Measurements from ENCODE around the gene S1PR4. TPM values are rescaled to one million over a fixed set of nuclear protein-coding genes. Genes with fewer than 3 reads are reported as not detected.

Gene S1PR4
- total and polyA plus RNA-seq, 2 experiments from 2014 or later = 0.24 TPM; not detected in 1

DNA sequence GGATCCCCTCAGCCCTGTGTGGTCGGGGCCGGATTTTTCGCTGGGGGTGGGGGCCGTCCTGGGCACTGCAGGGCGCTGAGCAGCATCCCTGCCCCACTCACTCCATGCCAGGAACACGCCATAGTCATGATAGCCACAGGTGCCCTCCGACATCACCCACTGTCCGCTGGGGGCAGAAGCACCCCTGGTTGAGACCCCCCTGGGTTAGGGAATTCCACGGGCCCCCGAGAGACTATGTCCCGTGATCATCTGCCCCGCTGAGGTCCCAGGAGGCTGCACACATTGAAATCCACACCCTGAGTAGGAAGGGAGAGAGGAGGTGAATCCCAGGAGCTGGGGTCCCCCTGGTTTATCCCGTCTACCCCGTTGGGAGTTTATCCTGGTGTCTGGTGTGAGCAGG lies 23.3 kb downstream of the S1PR4 start:
- H3K4me1 ChIP-seq (ENCODE audit: insufficient read depth) = no peaks in the 10 kb centered on the region
- H3F3A ChIP-seq (replicated peaks; ENCODE audit: low read depth) = no peaks in the 10 kb centered on the region
- no peak for DNase-seq (ENCODE audit: low spot score)
- H4K20me1 ChIP-seq (replicated peaks; ENCODE audit: insufficient read depth) = no peaks in the 10 kb centered on the region; the same call in 1 of the 2 replicates
- Mint-ChIP-seq H3K27me3 (ENCODE audit: insufficient read depth, low read depth, poor library complexity) (peaks cover 9% of the 10 kb centered on the region), H3K9me3 (no peaks in the 10 kb centered on the region), H3K27ac (no peak overlapping the region), H3K4me1 (no peaks in the 10 kb centered on the region), H3K4me3 (no peak overlapping the region), H3K36me3 (ENCODE audit: low read depth) (peaks cover 12% of the 10 kb centered on the region)
- no peaks in the 10 kb centered on the region for H3K79me2 ChIP-seq (replicated peaks; ENCODE audit: insufficient read depth)
- H3K27ac ChIP-seq (ENCODE audit: low read depth) = no peak overlapping the region
- no peak for ATAC-seq
- no peaks in the 10 kb centered on the region for H3K9me2 ChIP-seq (ENCODE audit: insufficient read depth)
- no peaks in the 10 kb centered on the region for H3K27me3 ChIP-seq (ENCODE audit: insufficient read depth)
- no peak overlapping the region for H3K4me3 ChIP-seq
- TF ChIP-seq CREB1 (CRISPR knock-in tag; IDR thresholded peaks at IDR 0.05; ENCODE audit: low read depth) (no peak), JUNB (IDR thresholded peaks at IDR 0.05; ENCODE audit: unreplicated experiment) (no peak), NANOG (IDR thresholded peaks at IDR 0.05; ENCODE audit: borderline replicate concordance) (no peak), ZNF114 (CRISPR knock-in tag; IDR thresholded peaks at IDR 0.05) (no peak)
- TF ChIP-seq, protein P1, sequence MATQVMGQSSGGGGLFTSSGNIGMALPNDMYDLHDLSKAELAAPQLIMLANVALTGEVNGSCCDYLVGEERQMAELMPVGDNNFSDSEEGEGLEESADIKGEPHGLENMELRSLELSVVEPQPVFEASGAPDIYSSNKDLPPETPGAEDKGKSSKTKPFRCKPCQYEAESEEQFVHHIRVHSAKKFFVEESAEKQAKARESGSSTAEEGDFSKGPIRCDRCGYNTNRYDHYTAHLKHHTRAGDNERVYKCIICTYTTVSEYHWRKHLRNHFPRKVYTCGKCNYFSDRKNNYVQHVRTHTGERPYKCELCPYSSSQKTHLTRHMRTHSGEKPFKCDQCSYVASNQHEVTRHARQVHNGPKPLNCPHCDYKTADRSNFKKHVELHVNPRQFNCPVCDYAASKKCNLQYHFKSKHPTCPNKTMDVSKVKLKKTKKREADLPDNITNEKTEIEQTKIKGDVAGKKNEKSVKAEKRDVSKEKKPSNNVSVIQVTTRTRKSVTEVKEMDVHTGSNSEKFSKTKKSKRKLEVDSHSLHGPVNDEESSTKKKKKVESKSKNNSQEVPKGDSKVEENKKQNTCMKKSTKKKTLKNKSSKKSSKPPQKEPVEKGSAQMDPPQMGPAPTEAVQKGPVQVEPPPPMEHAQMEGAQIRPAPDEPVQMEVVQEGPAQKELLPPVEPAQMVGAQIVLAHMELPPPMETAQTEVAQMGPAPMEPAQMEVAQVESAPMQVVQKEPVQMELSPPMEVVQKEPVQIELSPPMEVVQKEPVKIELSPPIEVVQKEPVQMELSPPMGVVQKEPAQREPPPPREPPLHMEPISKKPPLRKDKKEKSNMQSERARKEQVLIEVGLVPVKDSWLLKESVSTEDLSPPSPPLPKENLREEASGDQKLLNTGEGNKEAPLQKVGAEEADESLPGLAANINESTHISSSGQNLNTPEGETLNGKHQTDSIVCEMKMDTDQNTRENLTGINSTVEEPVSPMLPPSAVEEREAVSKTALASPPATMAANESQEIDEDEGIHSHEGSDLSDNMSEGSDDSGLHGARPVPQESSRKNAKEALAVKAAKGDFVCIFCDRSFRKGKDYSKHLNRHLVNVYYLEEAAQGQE (IDR thresholded peaks at IDR 0.05; ENCODE audit: unreplicated experiment) = no peak
- TF ChIP-seq, protein P2, sequence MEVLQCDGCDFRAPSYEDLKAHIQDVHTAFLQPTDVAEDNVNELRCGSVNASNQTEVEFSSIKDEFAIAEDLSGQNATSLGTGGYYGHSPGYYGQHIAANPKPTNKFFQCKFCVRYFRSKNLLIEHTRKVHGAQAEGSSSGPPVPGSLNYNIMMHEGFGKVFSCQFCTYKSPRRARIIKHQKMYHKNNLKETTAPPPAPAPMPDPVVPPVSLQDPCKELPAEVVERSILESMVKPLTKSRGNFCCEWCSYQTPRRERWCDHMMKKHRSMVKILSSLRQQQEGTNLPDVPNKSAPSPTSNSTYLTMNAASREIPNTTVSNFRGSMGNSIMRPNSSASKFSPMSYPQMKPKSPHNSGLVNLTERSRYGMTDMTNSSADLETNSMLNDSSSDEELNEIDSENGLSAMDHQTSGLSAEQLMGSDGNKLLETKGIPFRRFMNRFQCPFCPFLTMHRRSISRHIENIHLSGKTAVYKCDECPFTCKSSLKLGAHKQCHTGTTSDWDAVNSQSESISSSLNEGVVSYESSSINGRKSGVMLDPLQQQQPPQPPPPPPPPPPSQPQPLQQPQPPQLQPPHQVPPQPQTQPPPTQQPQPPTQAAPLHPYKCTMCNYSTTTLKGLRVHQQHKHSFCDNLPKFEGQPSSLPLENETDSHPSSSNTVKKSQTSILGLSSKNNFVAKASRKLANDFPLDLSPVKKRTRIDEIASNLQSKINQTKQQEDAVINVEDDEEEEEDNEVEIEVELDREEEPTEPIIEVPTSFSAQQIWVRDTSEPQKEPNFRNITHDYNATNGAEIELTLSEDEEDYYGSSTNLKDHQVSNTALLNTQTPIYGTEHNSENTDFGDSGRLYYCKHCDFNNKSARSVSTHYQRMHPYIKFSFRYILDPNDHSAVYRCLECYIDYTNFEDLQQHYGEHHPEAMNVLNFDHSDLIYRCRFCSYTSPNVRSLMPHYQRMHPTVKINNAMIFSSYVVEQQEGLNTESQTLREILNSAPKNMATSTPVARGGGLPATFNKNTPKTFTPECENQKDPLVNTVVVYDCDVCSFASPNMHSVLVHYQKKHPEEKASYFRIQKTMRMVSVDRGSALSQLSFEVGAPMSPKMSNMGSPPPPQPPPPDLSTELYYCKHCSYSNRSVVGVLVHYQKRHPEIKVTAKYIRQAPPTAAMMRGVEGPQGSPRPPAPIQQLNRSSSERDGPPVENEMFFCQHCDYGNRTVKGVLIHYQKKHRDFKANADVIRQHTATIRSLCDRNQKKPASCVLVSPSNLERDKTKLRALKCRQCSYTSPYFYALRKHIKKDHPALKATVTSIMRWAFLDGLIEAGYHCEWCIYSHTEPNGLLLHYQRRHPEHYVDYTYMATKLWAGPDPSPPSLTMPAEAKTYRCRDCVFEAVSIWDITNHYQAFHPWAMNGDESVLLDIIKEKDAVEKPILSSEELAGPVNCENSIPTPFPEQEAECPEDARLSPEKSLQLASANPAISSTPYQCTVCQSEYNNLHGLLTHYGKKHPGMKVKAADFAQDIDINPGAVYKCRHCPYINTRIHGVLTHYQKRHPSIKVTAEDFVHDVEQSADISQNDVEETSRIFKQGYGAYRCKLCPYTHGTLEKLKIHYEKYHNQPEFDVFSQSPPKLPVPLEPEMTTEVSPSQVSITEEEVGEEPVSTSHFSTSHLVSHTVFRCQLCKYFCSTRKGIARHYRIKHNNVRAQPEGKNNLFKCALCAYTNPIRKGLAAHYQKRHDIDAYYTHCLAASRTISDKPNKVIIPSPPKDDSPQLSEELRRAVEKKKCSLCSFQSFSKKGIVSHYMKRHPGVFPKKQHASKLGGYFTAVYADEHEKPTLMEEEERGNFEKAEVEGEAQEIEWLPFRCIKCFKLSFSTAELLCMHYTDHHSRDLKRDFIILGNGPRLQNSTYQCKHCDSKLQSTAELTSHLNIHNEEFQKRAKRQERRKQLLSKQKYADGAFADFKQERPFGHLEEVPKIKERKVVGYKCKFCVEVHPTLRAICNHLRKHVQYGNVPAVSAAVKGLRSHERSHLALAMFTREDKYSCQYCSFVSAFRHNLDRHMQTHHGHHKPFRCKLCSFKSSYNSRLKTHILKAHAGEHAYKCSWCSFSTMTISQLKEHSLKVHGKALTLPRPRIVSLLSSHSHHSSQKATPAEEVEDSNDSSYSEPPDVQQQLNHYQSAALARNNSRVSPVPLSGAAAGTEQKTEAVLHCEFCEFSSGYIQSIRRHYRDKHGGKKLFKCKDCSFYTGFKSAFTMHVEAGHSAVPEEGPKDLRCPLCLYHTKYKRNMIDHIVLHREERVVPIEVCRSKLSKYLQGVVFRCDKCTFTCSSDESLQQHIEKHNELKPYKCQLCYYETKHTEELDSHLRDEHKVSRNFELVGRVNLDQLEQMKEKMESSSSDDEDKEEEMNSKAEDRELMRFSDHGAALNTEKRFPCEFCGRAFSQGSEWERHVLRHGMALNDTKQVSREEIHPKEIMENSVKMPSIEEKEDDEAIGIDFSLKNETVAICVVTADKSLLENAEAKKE (CRISPR knock-in tag; IDR thresholded peaks at IDR 0.05) = no peak
- H3K36me3 ChIP-seq (ENCODE audit: insufficient read depth) = peaks cover 5% of the 10 kb centered on the region
- H2AFZ ChIP-seq = no peak overlapping the region
- H3K4me2 ChIP-seq = no peak overlapping the region

Measured in GM23338 (cell line).